GM19324 (cell line): Measurements from ENCODE around the gene GALT.
A peak's percentile ranks its signal among the peaks of the same experiment; 100 is the strongest.
"Not testable (repeated sequence)": the region's sequence is repeated elsewhere in the genome, so short reads cannot be mapped to it uniquely, and the experiment has no call there.

Source experiments
- ATAC-seq: cut with Tn5 transposase; IDR thresholded peaks from one replicate; pipeline ENCODE4 v1.9.1; 2021; ENCODE audit warnings: mild to moderate bottlenecking, moderate library complexity; ENCODE audit not compliant: unreplicated experiment, low FRiP score

Gene GALT

DNA sequence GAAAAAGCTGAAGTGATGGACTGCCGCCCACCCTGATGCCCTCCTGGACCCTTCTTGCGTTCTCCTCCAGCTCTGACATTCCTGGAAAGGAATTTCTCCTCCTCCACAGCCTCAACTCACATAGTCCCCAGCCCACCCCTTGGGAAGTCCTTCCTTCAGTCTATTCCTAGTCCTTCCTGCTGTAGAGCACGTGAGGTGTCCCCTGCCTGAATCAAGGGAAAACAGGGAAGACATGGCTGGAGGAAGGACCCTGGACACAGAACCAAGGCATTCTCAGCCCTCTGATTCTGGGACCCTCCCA lies 21.3 kb upstream of the GALT start:
- ATAC-seq, result no peak

DNA sequence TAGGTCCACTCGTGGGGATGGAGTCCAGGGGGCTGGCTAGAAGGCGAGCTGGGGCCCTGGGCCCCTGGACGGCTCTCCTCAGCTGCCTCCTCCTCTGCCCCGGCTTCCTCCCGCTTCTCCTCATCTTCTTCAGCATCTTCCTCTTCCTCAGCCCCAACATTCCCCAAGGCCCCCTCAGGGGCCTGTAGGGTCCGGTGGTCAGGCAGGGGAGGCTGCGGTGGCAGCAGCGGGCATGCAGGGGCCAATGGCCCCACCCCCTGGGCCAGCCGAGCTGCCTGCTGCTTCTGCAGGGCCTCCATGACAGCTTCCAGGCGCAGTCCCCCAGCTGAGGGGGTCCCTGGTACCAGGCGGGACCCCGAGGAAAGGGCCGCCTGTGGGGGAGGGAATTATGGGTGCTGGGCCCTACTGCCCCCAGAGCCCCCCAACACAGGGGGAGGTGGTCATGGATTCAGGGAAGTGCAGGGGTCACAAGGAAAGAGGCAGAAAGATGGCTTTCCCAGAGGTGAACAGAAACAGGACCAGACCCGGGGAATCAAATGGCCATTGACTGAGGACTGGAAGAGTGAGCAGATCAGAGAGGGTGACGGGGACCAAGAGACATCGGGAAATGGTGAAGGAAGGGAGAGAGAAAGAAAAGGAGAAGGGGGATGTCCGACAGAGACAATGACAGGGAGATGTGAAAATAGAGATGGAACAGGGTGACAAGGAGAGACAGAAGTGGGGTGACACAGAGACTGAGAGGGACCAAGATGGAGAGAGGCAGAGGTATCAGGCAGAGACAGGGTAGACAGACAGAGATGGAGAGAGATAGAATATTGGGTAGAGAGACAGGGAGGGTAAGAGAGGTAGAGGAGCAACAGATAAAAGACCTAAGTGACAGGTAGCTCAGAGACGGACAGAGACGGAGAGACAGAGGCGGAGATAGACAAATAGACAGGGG lies 18.5 kb upstream of the GALT start:
- no peak for ATAC-seq

DNA sequence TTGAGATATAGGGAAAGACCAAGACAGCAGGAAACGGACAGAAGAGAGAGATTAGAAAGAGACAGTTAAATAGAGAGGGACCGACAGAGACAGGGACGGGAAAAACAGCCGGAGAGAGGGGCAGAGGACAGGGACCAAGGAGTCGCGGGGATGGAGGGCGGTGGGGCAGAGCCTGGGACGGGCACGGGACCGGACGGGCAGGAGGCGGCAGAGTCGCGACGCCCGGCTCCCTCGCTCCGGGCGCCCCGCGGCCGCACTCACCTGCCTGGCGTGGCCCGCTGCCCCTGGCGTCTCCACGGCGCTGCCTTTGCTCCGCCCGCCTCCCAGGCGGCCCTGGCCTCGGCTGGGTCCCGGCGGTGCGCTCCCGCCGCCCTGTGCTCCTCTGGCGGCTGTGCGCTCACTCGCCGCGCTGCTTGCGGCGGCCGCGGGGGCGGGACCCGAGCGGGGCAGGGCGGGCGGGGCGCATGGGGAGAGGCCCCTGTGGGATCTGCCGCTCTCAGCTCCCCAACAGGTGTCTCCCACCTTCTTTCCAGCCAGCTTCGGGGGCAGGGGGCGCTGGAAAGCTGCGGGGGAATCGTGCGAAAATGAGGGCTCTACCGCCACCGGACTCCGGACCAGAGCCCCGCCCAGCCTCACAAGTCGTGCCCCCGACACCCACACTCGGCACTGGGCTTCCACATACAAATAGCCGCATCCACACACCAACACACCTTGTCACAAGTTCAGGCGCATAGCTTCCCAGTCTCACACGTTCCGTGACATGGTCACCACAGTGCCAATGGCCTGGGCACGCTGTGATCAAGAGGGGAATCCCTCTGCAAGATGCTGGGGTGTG lies 17.6 kb upstream of the GALT start, which contains the start of gene ARID3C:
Gene ARID3C (minus strand): TSS at position 411 of the 835 bp plus-strand sequence. CDS start 1,052 bp downstream, outside the sequence.
- no peak for ATAC-seq

DNA sequence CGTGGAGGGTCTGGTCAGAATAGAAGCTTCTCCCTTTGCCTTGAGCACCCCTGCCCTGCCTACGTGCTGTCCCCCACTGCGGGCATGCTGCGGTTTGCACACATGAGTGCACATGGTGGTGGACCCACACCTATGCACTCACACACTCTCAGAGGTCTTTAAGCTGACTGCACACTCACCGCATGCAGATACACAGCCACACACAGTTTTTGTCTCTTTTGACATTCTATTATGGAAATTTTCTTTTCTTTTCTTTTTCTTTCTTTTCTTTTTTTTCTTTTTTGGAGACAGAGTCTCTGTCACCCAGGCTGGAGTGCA lies 17.0 kb upstream of the GALT start:
- no peak for ATAC-seq

DNA sequence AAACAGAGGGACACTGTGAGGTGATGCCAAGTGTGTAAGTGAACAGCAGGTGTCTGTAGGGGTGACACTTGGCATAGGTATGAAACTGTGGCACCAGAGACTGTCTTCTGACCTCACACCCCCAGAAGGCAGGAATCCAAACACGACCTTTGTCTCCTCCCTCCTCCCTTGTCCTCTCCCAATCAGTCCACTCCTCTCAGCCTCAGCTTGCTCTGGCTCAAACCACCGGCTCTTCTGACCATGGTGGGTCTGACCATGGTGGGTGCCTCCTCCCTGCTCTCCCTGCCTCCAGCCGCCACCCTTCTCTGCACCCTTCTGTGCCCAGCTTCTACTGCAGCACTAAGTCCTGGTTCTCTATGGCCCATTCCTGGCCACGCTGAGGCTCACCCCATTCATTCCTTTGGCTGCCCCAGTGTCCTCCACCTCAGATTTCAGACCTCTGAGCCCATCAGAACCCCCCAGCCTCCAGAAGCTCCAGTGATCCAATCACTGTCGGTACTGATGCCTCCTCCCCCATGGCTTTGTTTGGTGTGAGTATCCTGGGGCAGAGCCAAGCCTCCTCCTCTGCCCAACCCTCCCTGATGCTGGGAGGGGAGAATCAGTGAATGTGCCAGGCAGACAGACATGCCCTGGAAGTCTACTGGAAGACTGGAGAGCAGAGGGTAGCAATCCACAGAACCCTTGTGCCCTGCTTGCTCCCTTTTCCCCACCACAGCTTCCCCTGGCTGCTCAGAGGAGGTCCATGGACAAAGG lies 15.9 kb upstream of the GALT start:
- no peak for ATAC-seq

DNA sequence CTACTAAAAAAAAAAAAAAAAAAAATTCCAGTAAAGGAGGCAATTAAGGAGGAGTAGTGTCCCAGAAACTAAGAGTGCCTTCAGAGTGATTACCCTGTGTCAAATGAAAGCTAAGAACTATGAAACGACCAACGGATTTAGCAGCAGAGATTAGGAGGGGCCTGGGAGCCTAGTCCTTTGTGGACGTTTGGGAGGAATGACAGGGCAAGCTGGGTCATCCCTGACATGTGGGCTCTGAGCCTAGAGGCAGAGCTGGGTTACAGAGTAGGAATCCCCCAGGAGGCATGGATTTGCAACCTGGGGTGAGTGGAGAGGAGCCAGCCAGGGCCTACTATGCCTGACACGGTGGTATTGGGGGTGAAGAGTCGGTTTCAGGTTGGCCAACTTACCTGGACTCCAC lies 13.3 kb upstream of the GALT start:
- no peak for ATAC-seq

DNA sequence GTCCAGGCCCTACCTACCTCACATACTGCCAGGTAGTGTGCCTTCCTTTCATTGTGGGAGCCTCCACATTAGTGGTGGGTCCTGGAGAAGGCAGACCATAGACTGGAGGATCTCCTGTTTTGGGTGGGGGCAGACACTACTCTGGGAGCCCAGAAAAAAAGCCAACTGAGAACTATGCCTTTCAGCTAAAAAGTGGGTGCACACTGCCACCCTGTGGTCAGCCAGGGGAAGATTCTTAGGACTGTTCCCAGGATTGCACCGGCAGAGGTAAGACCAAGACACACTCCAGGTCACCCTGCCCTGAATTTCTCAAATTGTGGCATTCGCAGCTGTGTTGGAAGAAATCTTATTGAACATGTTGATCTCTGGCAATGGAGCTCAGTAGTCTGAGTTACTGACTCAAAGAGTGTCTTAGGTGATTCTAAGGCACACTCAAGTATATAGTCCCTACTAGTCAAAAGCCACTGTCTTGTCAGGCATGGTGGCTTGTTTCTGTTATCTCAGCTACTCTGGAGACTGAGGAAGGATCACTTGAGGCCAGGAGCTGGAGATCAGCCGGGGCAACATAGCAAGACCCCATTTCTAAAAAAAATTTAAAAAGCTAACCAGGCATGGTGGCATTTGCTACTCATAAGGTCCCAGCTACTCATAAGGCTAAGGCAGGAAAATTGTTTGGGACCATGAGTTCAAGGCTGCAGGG lies 12.5 kb upstream of the GALT start:
- ATAC-seq, result no peak

DNA sequence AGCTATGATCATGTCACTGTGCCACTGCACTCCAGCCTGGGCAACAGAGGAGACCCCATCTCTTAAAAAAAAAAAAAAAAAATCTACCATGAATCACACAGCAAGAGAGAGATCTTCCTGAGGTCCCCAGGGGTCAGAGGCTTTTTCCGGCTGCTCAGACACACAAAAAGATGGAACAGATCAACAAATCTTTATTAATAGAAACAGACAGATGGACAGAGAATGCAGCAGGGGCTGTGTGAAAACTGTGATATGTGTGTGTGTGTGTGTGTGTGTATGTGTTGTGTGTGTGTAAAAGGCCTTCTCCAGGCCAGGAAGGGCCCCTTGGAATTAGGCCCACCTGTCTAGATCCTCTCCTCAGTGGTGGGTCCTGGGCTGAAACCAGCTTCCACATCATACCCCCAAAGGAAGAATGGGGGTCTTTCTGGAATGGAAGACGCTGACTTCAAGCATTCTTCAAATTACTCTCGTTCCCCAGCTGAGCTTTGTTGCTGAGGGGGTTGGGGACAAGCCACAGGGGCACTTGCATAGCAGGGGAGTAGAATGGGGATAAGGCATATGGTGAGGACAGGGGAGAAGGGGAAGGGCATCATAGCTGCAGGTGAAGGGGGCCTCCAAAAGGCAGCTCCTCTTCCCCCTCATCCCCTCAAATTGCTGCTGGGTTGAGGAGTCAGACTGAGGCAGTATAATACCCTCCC lies 11.8 kb upstream of the GALT start:
- ATAC-seq, result no peak

DNA sequence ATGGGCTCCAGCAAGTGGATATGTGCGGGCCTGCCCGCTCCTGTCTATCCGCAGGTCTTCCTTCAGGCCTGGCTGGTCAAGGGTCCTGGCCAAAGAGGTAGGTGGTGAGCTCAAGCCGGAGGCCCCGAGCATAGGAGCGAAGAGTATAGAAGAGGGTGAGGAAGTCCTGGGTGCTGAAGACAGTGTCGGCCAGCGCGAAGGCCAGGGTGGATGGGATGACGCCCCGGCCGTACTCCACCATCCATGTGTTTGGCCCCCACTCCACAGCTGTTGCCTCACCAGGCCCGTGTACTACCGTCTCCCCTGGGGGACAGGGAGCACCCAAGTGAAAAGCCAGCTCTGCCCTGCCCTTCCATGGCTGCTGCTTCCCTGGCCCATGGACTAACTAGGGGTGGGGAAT lies 10.9 kb upstream of the GALT start:
- ATAC-seq, result no peak

DNA sequence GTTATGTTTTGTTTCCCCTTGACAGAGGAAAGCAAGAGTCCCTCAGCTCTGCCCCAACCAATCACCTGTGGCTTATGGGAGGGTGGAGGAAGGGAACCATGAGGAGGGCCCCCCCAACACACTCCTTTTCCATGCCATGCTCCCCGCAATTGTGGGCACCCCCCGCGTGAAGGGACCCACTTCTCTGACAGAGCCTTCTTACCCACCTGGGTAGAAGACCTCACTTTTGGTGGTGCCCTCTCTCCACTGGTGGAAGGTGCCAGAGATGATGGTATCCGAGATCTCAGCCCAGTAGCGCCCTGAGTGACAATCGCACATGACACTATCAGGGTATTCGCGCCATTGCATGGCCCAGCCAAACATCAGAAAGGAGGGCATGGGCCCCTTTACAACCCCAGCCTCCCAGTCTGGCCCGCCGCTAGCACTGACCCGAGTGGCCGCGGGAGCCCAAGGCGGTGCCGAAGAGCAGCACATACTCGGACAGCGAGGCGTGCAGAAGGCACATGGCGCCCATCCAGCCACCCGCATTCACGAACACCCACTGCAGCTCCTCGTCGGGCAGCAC lies 9.6 kb upstream of the GALT start:
- no peak for ATAC-seq

DNA sequence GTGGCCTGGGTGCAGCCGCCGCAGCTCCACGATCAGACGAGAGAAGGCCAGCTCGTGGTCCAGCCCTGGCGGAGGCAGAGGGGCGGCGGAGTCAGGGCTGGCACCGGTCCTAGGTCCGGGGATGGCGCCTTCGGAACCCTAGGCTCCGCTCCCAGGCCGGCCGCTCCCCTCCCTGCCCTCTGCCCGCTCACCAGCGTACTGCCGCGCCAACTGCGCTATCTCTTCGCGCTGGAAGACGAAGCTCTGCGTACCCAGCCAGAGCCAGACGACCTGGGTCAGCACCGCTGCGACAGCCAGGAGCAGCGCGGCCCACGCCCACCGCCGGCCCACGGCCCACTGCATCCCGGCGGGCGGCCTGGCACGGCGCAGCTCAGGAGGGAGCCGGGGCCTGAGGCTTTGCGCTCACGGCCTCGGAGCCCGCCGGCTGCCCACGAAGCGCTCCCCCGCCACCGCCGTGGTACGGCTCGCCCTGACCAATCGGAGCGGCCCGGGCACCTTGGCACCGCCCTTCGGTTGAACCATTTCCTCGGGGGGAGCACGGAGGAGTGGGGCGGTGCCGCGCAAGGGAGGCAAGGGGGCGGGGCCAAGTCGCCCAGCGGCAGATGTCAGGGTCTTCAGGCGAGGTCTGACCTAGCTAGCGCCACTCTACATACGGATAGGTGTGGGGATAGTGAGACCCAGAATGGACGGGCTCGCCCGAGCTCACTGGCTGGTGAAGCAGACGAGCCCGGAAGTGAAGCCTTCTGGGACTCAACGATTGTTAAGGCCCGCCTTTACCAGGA lies 8.9 kb upstream of the GALT start, which contains the start of gene SIGMAR1:
Gene SIGMAR1 (minus strand): TSS at position 432 of the 782 bp plus-strand sequence. CDS start 90 bp downstream, at position 342.
- peak; percentile 96 for ATAC-seq

DNA sequence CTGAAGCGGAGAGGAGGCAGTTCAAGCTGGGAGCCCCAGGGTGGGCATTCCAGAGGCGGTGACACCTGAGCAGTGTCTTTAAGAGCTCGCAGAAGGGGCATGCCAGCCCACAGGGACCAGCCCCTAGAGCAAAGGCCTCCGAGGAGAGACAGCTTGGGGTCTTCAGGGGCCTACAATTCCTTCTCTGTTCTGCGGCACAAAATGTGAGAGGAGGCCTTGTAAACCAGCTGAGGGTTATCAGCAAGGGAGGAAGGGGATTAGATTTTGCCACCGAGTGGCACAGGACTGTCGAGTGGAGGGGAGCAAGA lies 8.4 kb upstream of the GALT start:
- no peak for ATAC-seq

DNA sequence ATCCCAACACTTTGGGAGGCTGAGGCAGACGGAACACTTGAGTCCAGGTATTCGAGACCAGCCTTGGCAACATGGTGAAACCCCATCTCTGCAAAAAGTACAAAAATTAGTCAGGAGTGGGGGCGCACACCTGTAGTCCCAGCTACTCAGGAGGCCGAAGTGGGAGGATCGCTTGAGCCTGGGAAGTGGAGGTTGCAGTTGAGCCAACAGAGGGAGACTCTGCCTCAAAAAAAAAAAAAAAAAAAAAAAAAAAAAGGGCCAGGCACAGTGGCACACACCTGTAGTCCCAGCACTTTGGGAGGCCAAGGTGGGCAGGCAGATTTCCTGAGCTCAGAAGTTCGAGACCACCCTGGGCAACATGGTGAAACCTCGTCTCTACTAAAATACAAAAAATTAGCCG lies 7.2 kb upstream of the GALT start:
- ATAC-seq, result not testable (repeated sequence)

DNA sequence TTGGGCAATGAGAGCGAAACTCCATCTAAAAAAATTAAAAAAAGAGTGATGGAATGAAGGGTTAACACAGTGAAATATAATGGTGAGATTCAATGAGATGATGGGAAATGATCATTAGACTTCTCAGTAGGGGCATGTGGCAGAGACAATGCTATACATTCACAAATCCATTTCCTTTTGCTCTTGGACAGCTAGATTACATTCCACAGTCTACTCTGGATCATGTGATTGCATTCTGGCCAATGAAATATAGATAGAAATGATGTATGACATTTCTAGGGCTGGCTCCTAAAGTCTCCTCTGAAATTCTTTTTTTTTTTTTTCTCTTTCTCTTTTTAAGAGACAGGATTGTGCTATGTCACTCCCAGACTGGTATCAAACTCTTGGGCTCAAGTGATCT lies 3.8 kb upstream of the GALT start:
- ATAC-seq, result no peak

DNA sequence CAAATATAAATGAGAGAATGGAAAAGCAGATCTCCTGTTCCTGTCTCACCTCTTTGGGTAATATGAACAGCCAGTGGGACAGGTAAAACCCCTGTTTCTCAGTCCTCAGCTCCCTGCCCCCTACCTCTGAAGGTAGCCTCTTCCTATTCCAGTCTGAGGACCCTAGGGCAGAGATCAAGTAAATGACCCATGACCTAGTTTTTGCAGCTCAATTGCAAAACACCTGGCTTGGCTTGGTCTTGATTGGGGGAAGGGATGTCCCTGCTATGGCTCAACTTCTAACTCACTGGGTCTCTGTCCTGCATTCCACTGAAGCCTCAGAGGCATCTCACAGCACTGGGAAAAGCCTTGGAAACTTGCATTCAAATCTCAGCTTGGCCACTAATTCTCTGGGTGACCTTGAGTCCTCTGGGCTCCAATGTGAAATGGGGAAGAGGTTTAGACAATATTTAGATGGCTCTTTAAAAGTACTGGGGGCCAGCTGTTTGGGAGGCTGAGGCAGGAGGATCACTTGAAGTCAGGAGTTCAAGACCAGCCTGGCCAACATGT lies 1.6 kb upstream of the GALT start:
- no peak for ATAC-seq

DNA sequence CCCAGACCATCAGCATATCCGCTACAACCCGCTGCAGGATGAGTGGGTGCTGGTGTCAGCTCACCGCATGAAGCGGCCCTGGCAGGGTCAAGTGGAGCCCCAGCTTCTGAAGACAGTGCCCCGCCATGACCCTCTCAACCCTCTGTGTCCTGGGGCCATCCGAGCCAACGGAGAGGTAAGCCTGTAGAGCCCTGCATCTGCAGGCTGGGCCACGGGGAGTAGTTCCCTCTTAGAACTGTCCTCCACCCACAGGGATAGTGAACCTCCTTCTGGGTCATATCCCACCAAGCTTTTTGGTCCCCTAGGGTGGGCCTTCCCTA lies 569 bp downstream of the GALT start:
- ATAC-seq, result no peak

DNA sequence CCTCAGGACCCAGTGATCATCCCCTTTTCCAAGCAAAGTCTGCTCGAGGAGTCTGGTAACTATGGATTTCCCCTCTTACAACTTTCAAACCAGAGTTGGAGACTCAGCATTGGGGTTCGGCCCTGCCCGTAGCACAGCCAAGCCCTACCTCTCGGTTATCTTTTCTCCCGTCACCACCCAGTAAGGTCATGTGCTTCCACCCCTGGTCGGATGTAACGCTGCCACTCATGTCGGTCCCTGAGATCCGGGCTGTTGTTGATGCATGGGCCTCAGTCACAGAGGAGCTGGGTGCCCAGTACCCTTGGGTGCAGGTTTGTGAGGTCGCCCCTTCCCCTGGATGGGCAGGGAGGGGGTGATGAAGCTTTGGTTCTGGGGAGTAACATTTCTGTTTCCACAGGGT lies 1.2 kb downstream of the GALT start:
- no peak for ATAC-seq

DNA sequence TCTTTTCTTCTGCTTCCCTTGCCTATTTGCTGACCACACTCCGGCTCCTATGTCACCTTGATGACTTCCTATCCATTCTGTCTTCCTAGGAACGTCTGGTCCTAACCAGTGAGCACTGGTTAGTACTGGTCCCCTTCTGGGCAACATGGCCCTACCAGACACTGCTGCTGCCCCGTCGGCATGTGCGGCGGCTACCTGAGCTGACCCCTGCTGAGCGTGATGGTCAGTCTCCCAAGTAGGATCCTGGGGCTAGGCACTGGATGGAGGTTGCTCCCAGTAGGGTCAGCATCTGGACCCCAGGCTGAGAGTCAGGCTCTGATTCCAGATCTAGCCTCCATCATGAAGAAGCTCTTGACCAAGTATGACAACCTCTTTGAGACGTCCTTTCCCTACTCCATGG lies 2.2 kb downstream of the GALT start:
- ATAC-seq, result no peak

DNA sequence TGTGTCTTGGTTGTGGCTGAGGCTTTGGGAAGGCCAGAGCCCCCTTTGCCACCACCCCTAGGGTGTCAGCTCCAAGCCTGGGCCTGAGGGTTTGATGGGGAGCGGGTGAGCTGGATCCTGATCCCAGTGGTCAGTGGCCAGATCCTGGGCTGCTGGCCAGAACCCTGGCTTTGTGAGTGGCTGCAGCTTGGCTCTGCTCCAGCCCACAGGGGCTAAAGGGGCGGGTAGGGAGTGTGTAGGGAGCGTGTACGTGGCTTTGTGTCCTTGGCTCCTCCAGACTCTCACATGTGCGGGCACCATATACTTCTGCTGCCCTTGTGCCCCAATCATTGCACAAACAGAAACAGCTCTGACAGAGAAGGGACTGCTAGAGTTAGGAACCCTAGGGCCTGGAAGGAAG lies 4.3 kb downstream of the GALT start:
- no peak for ATAC-seq
